Measurements from ENCODE around the gene PSMD9. TPM values are rescaled to one million over a fixed set of nuclear protein-coding genes. Genes with fewer than 3 reads are reported as not detected.
A peak's percentile ranks its signal among the peaks of the same experiment; 100 is the strongest.

The PSMD9 gene
- polyA plus RNA-seq, 1 experiment: 130 TPM

GRCh38 chr12:121953117-121953692 is 64.6 kb downstream of the PSMD9 start:
- no peak for DNase-seq (ENCODE audit: low read depth)
- POLR2A ChIA-PET: no interaction called here
- TF ChIP-seq, protein P1, sequence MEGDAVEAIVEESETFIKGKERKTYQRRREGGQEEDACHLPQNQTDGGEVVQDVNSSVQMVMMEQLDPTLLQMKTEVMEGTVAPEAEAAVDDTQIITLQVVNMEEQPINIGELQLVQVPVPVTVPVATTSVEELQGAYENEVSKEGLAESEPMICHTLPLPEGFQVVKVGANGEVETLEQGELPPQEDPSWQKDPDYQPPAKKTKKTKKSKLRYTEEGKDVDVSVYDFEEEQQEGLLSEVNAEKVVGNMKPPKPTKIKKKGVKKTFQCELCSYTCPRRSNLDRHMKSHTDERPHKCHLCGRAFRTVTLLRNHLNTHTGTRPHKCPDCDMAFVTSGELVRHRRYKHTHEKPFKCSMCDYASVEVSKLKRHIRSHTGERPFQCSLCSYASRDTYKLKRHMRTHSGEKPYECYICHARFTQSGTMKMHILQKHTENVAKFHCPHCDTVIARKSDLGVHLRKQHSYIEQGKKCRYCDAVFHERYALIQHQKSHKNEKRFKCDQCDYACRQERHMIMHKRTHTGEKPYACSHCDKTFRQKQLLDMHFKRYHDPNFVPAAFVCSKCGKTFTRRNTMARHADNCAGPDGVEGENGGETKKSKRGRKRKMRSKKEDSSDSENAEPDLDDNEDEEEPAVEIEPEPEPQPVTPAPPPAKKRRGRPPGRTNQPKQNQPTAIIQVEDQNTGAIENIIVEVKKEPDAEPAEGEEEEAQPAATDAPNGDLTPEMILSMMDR (IDR thresholded peaks at IDR 0.05; ENCODE audit: insufficient read depth, low read depth, low read length): no peak
- no peaks in the 10 kb centered on the region for H3K36me3 ChIP-seq (ENCODE audit: control insufficient read depth, insufficient read depth, low read length)
- H3K4me3 ChIP-seq (ENCODE audit: low read depth, low read length): no peak overlapping the region
- CTCF ChIA-PET: interaction anchor here (0.7 kb wide), 1 partner anchor 9 kb away, joined by 3 read pairs; no protein-coding TSS in a partner anchor
- no peaks in the 10 kb centered on the region for H3K27me3 ChIP-seq (ENCODE audit: control insufficient read depth, insufficient read depth, low read length)

DNA sequence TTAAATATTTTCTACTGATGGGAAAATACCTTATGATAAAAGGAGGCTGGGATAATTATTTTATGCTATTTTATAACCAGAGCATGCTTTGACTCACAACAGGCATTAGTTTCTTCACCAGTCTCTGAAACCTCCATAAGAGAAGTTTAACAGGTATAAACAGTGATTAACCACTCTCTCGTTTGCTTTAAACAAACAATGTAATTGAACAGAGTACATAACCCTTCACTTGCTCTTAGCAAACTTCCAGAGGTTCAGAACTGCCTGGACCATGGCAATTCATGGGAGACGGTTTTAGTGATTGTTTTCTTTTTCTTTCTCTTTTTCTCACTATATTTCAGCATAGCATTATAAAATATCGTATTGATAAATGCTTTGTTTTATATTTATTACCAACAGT is 65.1 kb downstream of the PSMD9 start:
- DNase-seq (ENCODE audit: low read depth): no peak
- CTCF ChIA-PET: interaction anchor here (1.6 kb wide), 1 partner anchor 38 kb away, joined by 3 read pairs; no protein-coding TSS in a partner anchor
- no peaks in the 10 kb centered on the region for H3K36me3 ChIP-seq (ENCODE audit: control insufficient read depth, insufficient read depth, low read length)
- no peak overlapping the region for H3K4me3 ChIP-seq (ENCODE audit: low read depth, low read length)
- TF ChIP-seq, protein P1 (IDR thresholded peaks at IDR 0.05; ENCODE audit: insufficient read depth, low read depth, low read length): no peak
- POLR2A ChIA-PET: no interaction called here
- H3K27me3 ChIP-seq (ENCODE audit: control insufficient read depth, insufficient read depth, low read length): no peaks in the 10 kb centered on the region

DNA sequence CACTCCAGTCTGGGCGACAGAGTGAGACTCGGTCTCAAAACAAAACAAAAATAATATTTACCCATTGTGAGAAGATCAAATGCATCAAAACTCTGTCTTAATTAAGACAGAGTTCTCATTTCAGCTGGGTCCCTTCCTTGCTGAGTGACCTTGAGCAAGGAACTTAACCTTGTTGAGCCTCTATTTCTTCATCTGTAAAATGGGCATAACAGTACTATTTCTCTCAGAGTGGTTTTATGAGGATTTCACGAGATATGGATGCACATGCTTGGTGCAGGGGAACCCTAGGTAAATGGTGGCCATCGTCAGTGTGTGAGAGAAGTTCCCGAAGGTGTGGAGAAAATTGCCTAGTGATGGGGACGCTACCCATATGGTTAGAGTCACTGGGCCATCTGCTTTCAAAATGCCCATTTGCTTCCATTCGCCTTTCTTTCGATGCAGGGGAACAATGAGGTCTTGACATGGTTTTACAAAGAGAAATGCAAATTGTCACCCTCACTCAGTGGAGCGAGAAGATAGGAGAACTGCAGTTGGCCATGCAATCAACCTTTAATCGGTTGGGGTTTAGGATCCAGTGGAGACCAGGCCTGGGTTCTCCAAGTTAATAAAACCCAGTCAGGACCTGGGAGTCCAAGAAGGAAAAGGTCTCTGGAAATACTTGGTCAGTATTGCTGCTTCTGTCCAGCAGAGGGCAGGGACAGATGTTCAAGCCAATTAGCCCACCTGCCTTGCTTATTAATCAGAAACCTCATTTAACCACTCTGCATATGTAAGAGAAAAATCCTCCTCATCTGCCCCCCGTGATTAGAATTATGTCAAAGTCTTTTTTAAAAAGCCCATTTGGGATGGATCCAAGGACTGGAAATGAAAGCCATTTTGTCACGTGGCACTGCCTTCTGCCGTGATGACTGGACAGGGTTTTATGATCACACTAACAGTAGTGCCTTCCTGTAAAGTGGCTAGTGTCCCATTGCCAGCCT is 67.0 kb downstream of the PSMD9 start:
- ChIA-PET POLR2A (no interaction called here), CTCF (interaction anchor here (1.0 to 1.6 kb wide), 2 partner anchors 37 to 91 kb away, joined by 3 read pairs; no protein-coding TSS in a partner anchor)
- no peaks in the 10 kb centered on the region for H3K36me3 ChIP-seq (ENCODE audit: control insufficient read depth, insufficient read depth, low read length)
- H3K4me3 ChIP-seq (ENCODE audit: low read depth, low read length): no peak overlapping the region
- no peak for DNase-seq (ENCODE audit: low read depth)
- H3K27me3 ChIP-seq (ENCODE audit: control insufficient read depth, insufficient read depth, low read length): no peaks in the 10 kb centered on the region
- TF ChIP-seq, protein P1 (IDR thresholded peaks at IDR 0.05; ENCODE audit: insufficient read depth, low read depth, low read length): peak; percentile 72

- ChIA-PET CTCF (interaction anchor here (1.4 kb wide), 1 partner anchor 38 kb away, joined by 3 read pairs; no protein-coding TSS in a partner anchor), POLR2A (no interaction called here)
- Histone ChIP-seq H3K36me3 (ENCODE audit: control insufficient read depth, insufficient read depth, low read length) (no peaks in the 10 kb centered on the region), H3K4me3 (ENCODE audit: low read depth, low read length) (no peak overlapping the region), H3K27me3 (ENCODE audit: control insufficient read depth, insufficient read depth, low read length) (no peaks in the 10 kb centered on the region; the same call in 1 of the 2 replicates)
- no peak for DNase-seq (ENCODE audit: low read depth)
- TF ChIP-seq, protein P1 (IDR thresholded peaks at IDR 0.05; ENCODE audit: insufficient read depth, low read depth, low read length): no peak
Observed at GRCh38 chr12:121957861-121958515, 69.4 kb downstream of the PSMD9 start.
